OCI-LY1 (cell line): ENCODE data around the gene THRA.

ENCODE experiments used
- H2AFZ ChIP-seq: fragments of 200-600 bp; sonication (generic), shearing (Covaris generic); 2 replicates; pipeline ENCODE4 v1.6.0; 2014; ENCODE audit warnings: antibody characterized with exemption, mild to moderate bottlenecking, low read length
- H3F3A ChIP-seq: fragments of 200-600 bp; sonication (generic), shearing (Covaris generic); 2 replicates; pipeline ENCODE4 v1.6.0; 2014; ENCODE audit warnings: mild to moderate bottlenecking, antibody characterized with exemption, low read length, moderate library complexity; ENCODE audit not compliant: insufficient read depth
- H3K27ac ChIP-seq: fragments of 200-600 bp; sonication (generic); 2 replicates; pipeline ENCODE4 v1.5.1; 2014; ENCODE audit warnings: low read length, mixed run types, mild to moderate bottlenecking, low read depth; ENCODE audit not compliant: poor library complexity, severe bottlenecking
- H3K27me3 ChIP-seq: fragments of 200-600 bp; sonication (generic); 2 replicates; pipeline ENCODE4 v1.6.0; 2014; ENCODE audit warnings: antibody characterized with exemption, mild to moderate bottlenecking, low read length, moderate library complexity; ENCODE audit not compliant: insufficient read depth
- H3K36me3 ChIP-seq: fragments of 200-600 bp; sonication (generic); 2 replicates; pipeline ENCODE4 v1.6.1; 2014; ENCODE audit warnings: mild to moderate bottlenecking, antibody characterized with exemption, low read length, moderate library complexity, mixed read lengths; ENCODE audit not compliant: insufficient read depth
- H3K4me1 ChIP-seq: fragments of 200-600 bp; sonication (generic); 2 replicates; pipeline ENCODE4 v1.5.1; 2014; ENCODE audit warnings: mild to moderate bottlenecking, low read length, moderate library complexity; ENCODE audit not compliant: insufficient read depth, severe bottlenecking
- H3K4me2 ChIP-seq: fragments of 200-600 bp; sonication (generic), shearing (Covaris generic); 2 replicates; pipeline ENCODE4 v1.6.1; 2014; ENCODE audit warnings: low read length
- H3K4me3 ChIP-seq: fragments of 200-600 bp; sonication (generic); 2 replicates; pipeline ENCODE4 v1.5.1; 2014; ENCODE audit warnings: low read length, low read depth, mild to moderate bottlenecking, mixed read lengths; ENCODE audit not compliant: poor library complexity, severe bottlenecking
- H3K79me2 ChIP-seq: fragments of 200-600 bp; shearing (Covaris generic); 2 replicates; pipeline ENCODE4 v1.6.1; 2016; ENCODE audit warnings: mixed run types, low read length, mixed read lengths; ENCODE audit not compliant: insufficient read depth
- H3K9ac ChIP-seq: fragments of 200-600 bp; sonication (generic), shearing (Covaris generic); 2 replicates; pipeline ENCODE4 v1.6.1; 2014; ENCODE audit warnings: mild to moderate bottlenecking, low read length, mixed read lengths
- H3K9me2 ChIP-seq: fragments of 200-600 bp; sonication (generic), shearing (Covaris generic); 2 replicates; pipeline ENCODE4 v1.6.1; 2014; ENCODE audit warnings: low read depth, mild to moderate bottlenecking, low read length, mixed read lengths
- H3K9me3 ChIP-seq: fragments of 200-600 bp; shearing (Covaris generic); 2 replicates; pipeline ENCODE4 v1.6.1; 2014; ENCODE audit warnings: low read length, mixed read lengths
- H4K20me1 ChIP-seq: fragments of 200-600 bp; sonication (generic), shearing (Covaris generic); 2 replicates; pipeline ENCODE4 v1.6.0; 2016; ENCODE audit warnings: mild to moderate bottlenecking, low read length; ENCODE audit not compliant: insufficient read depth
- CTCF ChIP-seq: fragments of 200-600 bp; sonication (generic), shearing (Covaris generic); IDR thresholded peaks from 2 replicates; pipeline ENCODE4 v1.5.1; 2017; ENCODE audit warnings: mild to moderate bottlenecking, antibody characterized with exemption, low read length, moderate library complexity, mixed read lengths
- EZH2 ChIP-seq: fragments of 200-600 bp; sonication (generic), shearing (Covaris generic); IDR thresholded peaks from 2 replicates; pipeline ENCODE4 v1.8.0; 2017; ENCODE audit warnings: borderline replicate concordance, mixed run types, mild to moderate bottlenecking, antibody characterized with exemption, low read length, moderate library complexity, mixed read lengths

THRA gene

GRCh38 chr17:40097931-40098845 is 35.4 kb downstream of the THRA start:
- H2AFZ ChIP-seq, result peak overlapping the region; percentile 55; the same call in 1 of the 2 replicates
- peak overlapping the region; percentile 80 for H3K4me3 ChIP-seq

GRCh38 chr17:40098846-40099618 is 36.3 kb downstream of the THRA start:
- peak overlapping the region; percentile 95 for H3K4me2 ChIP-seq
- peaks cover 67% of the 10 kb centered on the region for H3K4me1 ChIP-seq
- H3K79me2 ChIP-seq, result no peaks in the 10 kb centered on the region
- no peak for TF ChIP-seq EZH2
- TF ChIP-seq CTCF, result no peak
- H3K4me3 ChIP-seq, result peak overlapping the region; percentile 80
- no peaks in the 10 kb centered on the region for H3K9me3 ChIP-seq
- H2AFZ ChIP-seq, result peak overlapping the region; percentile 55; the same call in 1 of the 2 replicates
- H3K9ac ChIP-seq, result peak overlapping the region; percentile 55
- peaks cover 10% of the 10 kb centered on the region; the same call in 1 of the 2 replicates for H3K36me3 ChIP-seq
- peak overlapping the region; percentile 90 for H3K27ac ChIP-seq
- no peaks in the 10 kb centered on the region for H4K20me1 ChIP-seq
- no peaks in the 10 kb centered on the region for H3K9me2 ChIP-seq
- no peaks in the 10 kb centered on the region for H3K27me3 ChIP-seq
- no peaks in the 10 kb centered on the region for H3F3A ChIP-seq

More at GRCh38 chr17:40097931-40098845, 35.4 kb downstream of the THRA start:
- H3K9me2 ChIP-seq, result no peaks in the 10 kb centered on the region
- no peaks in the 10 kb centered on the region for H3K79me2 ChIP-seq
- H3K9ac ChIP-seq, result peak overlapping the region; percentile 55
- H3K4me2 ChIP-seq, result peak overlapping the region; percentile 95
- H3F3A ChIP-seq, result no peaks in the 10 kb centered on the region
- H3K27ac ChIP-seq, result peak overlapping the region; percentile 90
- TF ChIP-seq EZH2 (no peak), CTCF (no peak)
- peaks cover 60% of the 10 kb centered on the region for H3K4me1 ChIP-seq
- peaks cover 19% of the 10 kb centered on the region; the same call in 1 of the 2 replicates for H3K36me3 ChIP-seq
- no peaks in the 10 kb centered on the region for H4K20me1 ChIP-seq
- H3K27me3 ChIP-seq, result no peaks in the 10 kb centered on the region
- no peaks in the 10 kb centered on the region for H3K9me3 ChIP-seq

GRCh38 chr17:40099619-40100418 is 37.1 kb downstream of the THRA start:
- Histone ChIP-seq H3K27me3 (no peaks in the 10 kb centered on the region), H3K4me2 (peak overlapping the region; percentile 95), H3K9ac (peak overlapping the region; percentile 59), H3K4me3 (peak overlapping the region; percentile 80), H4K20me1 (no peaks in the 10 kb centered on the region), H3K9me3 (no peaks in the 10 kb centered on the region), H3K9me2 (no peaks in the 10 kb centered on the region), H3K36me3 (peaks cover 10% of the 10 kb centered on the region; the same call in 1 of the 2 replicates), H3K79me2 (no peaks in the 10 kb centered on the region), H3K4me1 (peaks cover 67% of the 10 kb centered on the region), H3K27ac (no peak overlapping the region), H2AFZ (no peak overlapping the region), H3F3A (no peaks in the 10 kb centered on the region)
- TF ChIP-seq EZH2 (no peak), CTCF (no peak)
